Raji (cell line): Measurements from ENCODE around the gene COG5.

ENCODE experiments used
- POLR2A ChIP-seq: IDR thresholded peaks from 2 replicates; pipeline ENCODE4 v1.6.1; 2011; ENCODE audit warnings: low read depth, low read length, control low read depth; ENCODE audit not compliant: insufficient read depth

COG5 gene

GRCh38 chr7:107372298-107372697 lies 191.4 kb downstream of the COG5 start:
- no peak for TF ChIP-seq POLR2A

- no peak for TF ChIP-seq POLR2A
Measured at GRCh38 chr7:107370816-107371215, 192.9 kb downstream of the COG5 start.

GRCh38 chr7:107364787-107365186 lies 198.9 kb downstream of the COG5 start:
- TF ChIP-seq POLR2A, result no peak

- no peak for TF ChIP-seq POLR2A
Measured at GRCh38 chr7:107359520-107360316, 204.0 kb downstream of the COG5 start.

GRCh38 chr7:107355616-107356015 lies 208.1 kb downstream of the COG5 start:
- TF ChIP-seq POLR2A, result no peak

GRCh38 chr7:107354640-107355039 lies 209.1 kb downstream of the COG5 start:
- no peak for TF ChIP-seq POLR2A

GRCh38 chr7:107353701-107354100 lies 210.0 kb downstream of the COG5 start:
- TF ChIP-seq POLR2A, result no peak

GRCh38 chr7:107345898-107346297 lies 217.8 kb downstream of the COG5 start:
- TF ChIP-seq POLR2A, result no peak

- no peak for TF ChIP-seq POLR2A
Measured at GRCh38 chr7:107344799-107345198, 218.9 kb downstream of the COG5 start.

GRCh38 chr7:107344286-107344685 lies 219.4 kb downstream of the COG5 start:
- TF ChIP-seq POLR2A, result no peak

GRCh38 chr7:107338080-107338479 lies 225.6 kb downstream of the COG5 start:
- no peak for TF ChIP-seq POLR2A

- no peak for TF ChIP-seq POLR2A
Measured at GRCh38 chr7:107332488-107333269, 231.0 kb downstream of the COG5 start.

GRCh38 chr7:107330478-107330877 lies 233.2 kb downstream of the COG5 start:
- no peak for TF ChIP-seq POLR2A

GRCh38 chr7:107327986-107328569 lies 235.6 kb downstream of the COG5 start:
- no peak for TF ChIP-seq POLR2A

GRCh38 chr7:107326061-107326460 lies 237.7 kb downstream of the COG5 start:
- no peak for TF ChIP-seq POLR2A

- TF ChIP-seq POLR2A, result no peak
Measured at GRCh38 chr7:107322015-107322414, 241.7 kb downstream of the COG5 start.
